Endothelial cell (in vitro differentiated cells): Measurements from ENCODE around the gene NTM. TPM values are rescaled to one million over a fixed set of nuclear protein-coding genes. Genes with fewer than 3 reads are reported as not detected.

Source experiments
- DNase-seq: peaks from one replicate; pipeline ENCODE4 v3.0.0; 2021; ENCODE audit warnings: low spot score
- H3K27ac Mint-ChIP-seq: one replicate; pipeline ENCODE4 v1.8.0; 2021; ENCODE audit warnings: mixed read lengths, inconsistent platforms; ENCODE audit not compliant: unreplicated experiment
- H3K27me3 Mint-ChIP-seq: one replicate; pipeline ENCODE4 v1.8.0; 2021; ENCODE audit warnings: mild to moderate bottlenecking, moderate library complexity, mixed read lengths, inconsistent platforms; ENCODE audit not compliant: unreplicated experiment
- H3K36me3 Mint-ChIP-seq: one replicate; pipeline ENCODE4 v1.8.0; 2021; ENCODE audit warnings: mild to moderate bottlenecking, low read depth, mixed read lengths, inconsistent platforms; ENCODE audit not compliant: unreplicated experiment
- H3K4me1 Mint-ChIP-seq: one replicate; pipeline ENCODE4 v1.8.0; 2021; ENCODE audit warnings: mild to moderate bottlenecking, mixed read lengths, inconsistent platforms; ENCODE audit not compliant: unreplicated experiment
- H3K4me3 Mint-ChIP-seq: one replicate; pipeline ENCODE4 v1.8.0; 2021; ENCODE audit warnings: mild to moderate bottlenecking, mixed read lengths, inconsistent platforms; ENCODE audit not compliant: unreplicated experiment
- H3K9me3 Mint-ChIP-seq: one replicate; pipeline ENCODE4 v1.8.0; 2021; ENCODE audit warnings: mixed read lengths, inconsistent platforms; ENCODE audit not compliant: unreplicated experiment
- CTCF ChIP-seq: fragments of 200-600 bp; sonication (generic); IDR thresholded peaks from one replicate; pipeline ENCODE4 v1.5.0; 2021; ENCODE audit warnings: antibody characterized with exemption; ENCODE audit not compliant: unreplicated experiment
- total RNA-seq: library from RNA; stranded (reverse); fragmentation: NEBNext Ultra II Directional; extraction: Animal tissue kit (Norgen Biotek cat#: 25700); gene quantifications from one replicate; pipeline ENCODE4 v1.2.1, GENCODE V29; 2021; ENCODE audit not compliant: unreplicated experiment

NTM gene
- total RNA-seq, 1 donor from 2014 or later: 3.6 TPM

GRCh38 chr11:131549099-131549498 is 178.7 kb downstream of the NTM start:
- no peak for TF ChIP-seq CTCF
- Mint-ChIP-seq H3K9me3 (no peaks in the 10 kb centered on the region), H3K4me1 (peaks cover 7% of the 10 kb centered on the region), H3K27me3 (peaks cover 4% of the 10 kb centered on the region), H3K27ac (no peak overlapping the region), H3K36me3 (no peaks in the 10 kb centered on the region), H3K4me3 (no peak overlapping the region)
- no peak for DNase-seq

- no peak for TF ChIP-seq CTCF
- Mint-ChIP-seq H3K4me3 (no peak overlapping the region), H3K27ac (no peak overlapping the region), H3K27me3 (peaks cover 4% of the 10 kb centered on the region), H3K36me3 (no peaks in the 10 kb centered on the region), H3K4me1 (peaks cover 2% of the 10 kb centered on the region), H3K9me3 (no peaks in the 10 kb centered on the region)
- no peak for DNase-seq
These were observed 179.4 kb downstream of the NTM start for GRCh38 chr11:131549770-131550169.

- no peak for TF ChIP-seq CTCF
- Mint-ChIP-seq H3K27ac (no peak overlapping the region), H3K9me3 (no peaks in the 10 kb centered on the region), H3K36me3 (no peaks in the 10 kb centered on the region), H3K4me3 (no peak overlapping the region), H3K4me1 (no peaks in the 10 kb centered on the region), H3K27me3 (peaks cover 2% of the 10 kb centered on the region)
- no peak for DNase-seq
These were observed 189.9 kb downstream of the NTM start for GRCh38 chr11:131560287-131560686.

- Mint-ChIP-seq H3K4me3 (no peak overlapping the region), H3K27ac (no peak overlapping the region), H3K4me1 (no peaks in the 10 kb centered on the region), H3K9me3 (no peaks in the 10 kb centered on the region), H3K27me3 (peaks cover 2% of the 10 kb centered on the region), H3K36me3 (no peaks in the 10 kb centered on the region)
- DNase-seq: no peak
- no peak for TF ChIP-seq CTCF
These were observed 191.1 kb downstream of the NTM start for GRCh38 chr11:131561501-131561900.

- Mint-ChIP-seq H3K27ac (no peak overlapping the region), H3K4me3 (no peak overlapping the region), H3K27me3 (peaks cover 2% of the 10 kb centered on the region), H3K4me1 (no peaks in the 10 kb centered on the region), H3K9me3 (no peaks in the 10 kb centered on the region), H3K36me3 (no peaks in the 10 kb centered on the region)
- no peak for DNase-seq
- no peak for TF ChIP-seq CTCF
These were observed 191.6 kb downstream of the NTM start for GRCh38 chr11:131561972-131562371.
